B cell (primary cell): Measurements from ENCODE around the gene ZNF507. TPM values are rescaled to one million over a fixed set of nuclear protein-coding genes. Genes with fewer than 3 reads are reported as not detected.

Experiments used
- ATAC-seq: fragments of 200-7000 bp; cut with Tn5 transposase; one replicate; pipeline ENCODE4 v1.10.0; 2021; ENCODE audit warnings: low read depth, mild to moderate bottlenecking, moderate number of reproducible peaks, moderate library complexity
- CTCF ChIA-PET: fragments of 350-600 bp; sonication (Branson Sonifier 250); formaldehyde crosslinking; loops from one replicate; lab custom pipeline; 2021; ENCODE audit warnings: antibody characterized with exemption, inconsistent platforms; lab: Charles Lee
- POLR2A ChIA-PET: fragments of 350-600 bp; sonication (Branson Sonifier 250); formaldehyde crosslinking; loops from one replicate; lab custom pipeline; 2021; ENCODE audit warnings: antibody characterized with exemption; lab: Charles Lee
- DNase-seq: peaks from one replicate; pipeline ENCODE4 v3.0.0; 2013
- H2AFZ ChIP-seq: 2 replicates; pipeline ENCODE4 v1.6.1; 2012; ENCODE audit warnings: mild to moderate bottlenecking, low read depth, low read length; ENCODE audit not compliant: insufficient read depth, poor library complexity, severe bottlenecking
- H3K27ac ChIP-seq, 2 donors: 1 replicate in 1 of 2; 2 replicates in 1 of 2; pipeline ENCODE4 v1.5.1; 2012 to 2013; ENCODE audit warnings: low read length in 2 of 2, mild to moderate bottlenecking in 2 of 2, moderate library complexity in 1 of 2
- H3K27me3 ChIP-seq, 4 experiments: fragments of 200-600 bp in 1 of 4; sonication (generic) in 1 of 4; replicated peaks in 1 of 4; 1 replicate in 2 of 4; 2 replicates in 2 of 4; pipeline versions ENCODE4 v1.6.1 to v1.7.0; 2013 to 2016; ENCODE audit warnings: low read length in 3 of 4, mild to moderate bottlenecking in 2 of 4, mixed read lengths in 1 of 4, moderate library complexity in 1 of 4; ENCODE audit not compliant: insufficient read depth in 4 of 4, control insufficient read depth in 3 of 4; ENCODE audit errors: control extremely low read depth in 1 of 4
- H3K36me3 ChIP-seq, 2 experiments: replicated peaks in 1 of 2; 1 replicate in 1 of 2; 2 replicates in 1 of 2; pipeline versions ENCODE4 v1.6.1 to v1.7.1; 2013; ENCODE audit warnings: low read length in 1 of 2; ENCODE audit not compliant: insufficient read depth in 2 of 2, control insufficient read depth in 1 of 2; ENCODE audit errors: control extremely low read depth in 1 of 2, extremely low read depth in 1 of 2
- H3K4me1 ChIP-seq, 2 donors: fragments of 200-600 bp in 1 of 2; sonication (generic) in 1 of 2; 1 replicate in 1 of 2; 2 replicates in 1 of 2; pipeline versions ENCODE4 v1.5.1 to v1.6.1; 2013 to 2017; ENCODE audit warnings: low read length in 2 of 2; ENCODE audit not compliant: control insufficient read depth in 2 of 2, insufficient read depth in 2 of 2
- H3K4me2 ChIP-seq: replicated peaks from 2 replicates; pipeline ENCODE3; 2012; ENCODE audit warnings: mild to moderate bottlenecking, low read depth, low read length; ENCODE audit not compliant: poor library complexity, severe bottlenecking
- H3K4me3 ChIP-seq, 5 experiments: fragments of 200-600 bp in 1 of 5; sonication (generic) in 1 of 5; 1 replicate in 3 of 5; 2 replicates in 2 of 5; pipeline versions ENCODE4 v1.5.1 to v1.7.0; 2011 to 2016; ENCODE audit warnings: low read length in 4 of 5, mild to moderate bottlenecking in 4 of 5, low read depth in 2 of 5, control low read depth in 1 of 5, moderate library complexity in 1 of 5; ENCODE audit not compliant: insufficient read depth in 1 of 5; ENCODE audit errors: control extremely low read depth in 1 of 5, extremely low read depth in 1 of 5
- H3K79me2 ChIP-seq: fragments of 200-600 bp; sonication (generic); one replicate; pipeline ENCODE4 v1.6.0; 2016; ENCODE audit warnings: low read length; ENCODE audit not compliant: control insufficient read depth, insufficient read depth
- H3K9ac ChIP-seq: fragments of 200-600 bp; sonication (generic); 2 replicates; pipeline ENCODE4 v1.6.1; 2017; ENCODE audit warnings: mild to moderate bottlenecking, low read length, moderate library complexity
- H3K9me3 ChIP-seq, 3 donors: one replicate each; pipeline versions ENCODE4 v1.6.1 to v1.7.1; 2013; ENCODE audit warnings: low read length in 2 of 3; ENCODE audit not compliant: control insufficient read depth in 2 of 3, insufficient read depth in 1 of 3; ENCODE audit errors: control extremely low read depth in 1 of 3
- H4K20me1 ChIP-seq: 2 replicates; pipeline ENCODE4 v1.6.0; 2012; ENCODE audit warnings: mild to moderate bottlenecking, low read length; ENCODE audit not compliant: insufficient read depth, control insufficient read depth, poor library complexity, severe bottlenecking
- H3K27ac Mint-ChIP-seq: one replicate; pipeline ENCODE4 v1.8.0; 2021; ENCODE audit warnings: mixed read lengths
- H3K27me3 Mint-ChIP-seq: one replicate; pipeline ENCODE4 v1.8.0; 2021; ENCODE audit warnings: mixed read lengths
- H3K4me1 Mint-ChIP-seq: one replicate; pipeline ENCODE4 v1.8.0; 2021; ENCODE audit warnings: mixed read lengths
- H3K4me3 Mint-ChIP-seq: one replicate; pipeline ENCODE4 v1.8.0; 2021; ENCODE audit warnings: mixed read lengths
- H3K9me3 Mint-ChIP-seq: one replicate; pipeline ENCODE4 v1.8.0; 2022; ENCODE audit warnings: mixed read lengths; ENCODE audit not compliant: insufficient read depth
- EZH2 ChIP-seq: IDR thresholded peaks from 2 replicates; pipeline ENCODE4 v1.6.1; 2012; ENCODE audit warnings: borderline replicate concordance, low read depth, mild to moderate bottlenecking, moderate library complexity, low read length; ENCODE audit not compliant: insufficient read depth, poor library complexity, severe bottlenecking
- WGBS: methylation state at CpG from one replicate; pipeline ENCODE4 v1.1.5; 2013; ENCODE audit warnings: missing lambda C conversion rate; ENCODE audit not compliant: insufficient coverage; 5-methylcytosine and 5-hydroxymethylcytosine counted together
- intact Hi-C: fragments of 100-400 bp; cut with micrococcal nuclease; formaldehyde crosslinking; loops from one replicate; pipeline ENCODE4 v1.10.0; 2022
- polyA plus RNA-seq: library from polyadenylated mRNA; depleted of rRNA; stranded (reverse); fragments of >200 nt; gene quantifications from 2 replicates; pipeline ENCODE4 v1.2.3, GENCODE V29; 2012
- total RNA-seq, 2 donors: library from RNA; stranded (reverse); fragments of 120-200 nt in 1 of 2; gene quantifications; 1 replicate in 1 of 2; 2 replicates in 1 of 2; pipeline versions ENCODE4 v1.2.3 to v1.2.4, GENCODE V29; 2013 to 2022
- TF ChIP-seq, protein P1 (sequence below): fragments of 200-600 bp; IDR thresholded peaks from one replicate; pipeline ENCODE4 v1.8.0; 2022; ENCODE audit warnings: antibody characterized with exemption, mild to moderate bottlenecking

ZNF507 gene
- total and polyA plus RNA-seq, 2 donors (not counting 1 experiment from before 2014, with no cell fraction given), result 13.6 to 38.6 TPM

DNA sequence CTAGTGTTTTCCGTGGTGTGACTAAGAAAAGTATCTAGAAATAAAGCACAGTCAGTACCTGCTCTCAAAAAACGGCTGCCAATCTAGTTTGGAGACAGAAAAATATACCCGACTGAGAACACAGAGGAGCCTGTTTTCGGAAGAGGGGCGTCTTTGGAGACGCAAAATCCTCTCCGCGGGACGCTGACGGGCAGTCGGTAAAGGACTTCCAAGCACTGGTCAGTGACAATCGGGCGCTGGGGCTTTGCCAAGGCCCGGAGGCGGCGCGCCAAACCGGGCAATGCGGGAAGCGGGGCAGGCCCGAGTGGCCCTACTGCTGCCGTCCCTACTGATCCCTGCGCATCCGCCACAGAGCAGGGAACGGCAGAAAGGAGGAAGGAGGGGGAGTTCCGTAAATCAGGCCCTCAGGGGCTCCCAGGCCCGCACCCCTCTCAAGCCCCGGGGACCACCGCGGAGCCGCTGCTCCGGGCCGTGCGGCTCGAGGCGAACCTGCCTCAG is 59.6 kb downstream of the ZNF507 start:
- Histone ChIP-seq H3K27ac (peak overlapping the region; percentile 74 to 93), H3K36me3 (peaks cover 6 to 7% of the 10 kb centered on the region in 2 experiments), H2AFZ (peak overlapping the region; percentile 89), H3K4me1 (peaks cover 11 to 19% of the 10 kb centered on the region in 2 donors), H3K79me2 (no peaks in the 10 kb centered on the region), H3K4me2 (peak overlapping the region; percentile 93), H4K20me1 (no peaks in the 10 kb centered on the region), H3K9me3 (no peaks in the 10 kb centered on the region), H3K9ac (peak overlapping the region; percentile 90), H3K4me3 (peak overlapping the region; percentile 66 to 89 (median 80)), H3K27me3 (no peaks in the 10 kb centered on the region)
- Mint-ChIP-seq H3K9me3 (no peaks in the 10 kb centered on the region), H3K27me3 (no peaks in the 10 kb centered on the region), H3K27ac (peak overlapping the region; percentile 94), H3K4me3 (peak overlapping the region; percentile 92), H3K4me1 (peaks cover 15% of the 10 kb centered on the region)
- CTCF ChIA-PET, result interaction anchor here (0.9 to 1.6 kb wide), 3 partner anchors 14 to 65 kb away, joined by 3 read pairs; partner anchors contain the start of gene ZNF507
- intact Hi-C loops, result loop anchor here (1.0 to 5.0 kb wide), 4 partner anchors 60 to 567 kb away; partner anchors contain the start of genes ANKRD27, CEP89, FAAP24 and PDCD5
- DNase-seq (no peak), ATAC-seq (no peak)
- POLR2A ChIA-PET, result interaction anchor here (0.6 to 1.5 kb wide), 4 partner anchors 60 to 270 kb away, joined by 3 to 6 read pairs (median 4); partner anchors contain the start of genes ANKRD27, PDCD5, RGS9BP and ZNF507
- WGBS, result 1% methylated on average over 36 of the region's 36 CpGs
- no peak for TF ChIP-seq EZH2
- TF ChIP-seq, protein P1, sequence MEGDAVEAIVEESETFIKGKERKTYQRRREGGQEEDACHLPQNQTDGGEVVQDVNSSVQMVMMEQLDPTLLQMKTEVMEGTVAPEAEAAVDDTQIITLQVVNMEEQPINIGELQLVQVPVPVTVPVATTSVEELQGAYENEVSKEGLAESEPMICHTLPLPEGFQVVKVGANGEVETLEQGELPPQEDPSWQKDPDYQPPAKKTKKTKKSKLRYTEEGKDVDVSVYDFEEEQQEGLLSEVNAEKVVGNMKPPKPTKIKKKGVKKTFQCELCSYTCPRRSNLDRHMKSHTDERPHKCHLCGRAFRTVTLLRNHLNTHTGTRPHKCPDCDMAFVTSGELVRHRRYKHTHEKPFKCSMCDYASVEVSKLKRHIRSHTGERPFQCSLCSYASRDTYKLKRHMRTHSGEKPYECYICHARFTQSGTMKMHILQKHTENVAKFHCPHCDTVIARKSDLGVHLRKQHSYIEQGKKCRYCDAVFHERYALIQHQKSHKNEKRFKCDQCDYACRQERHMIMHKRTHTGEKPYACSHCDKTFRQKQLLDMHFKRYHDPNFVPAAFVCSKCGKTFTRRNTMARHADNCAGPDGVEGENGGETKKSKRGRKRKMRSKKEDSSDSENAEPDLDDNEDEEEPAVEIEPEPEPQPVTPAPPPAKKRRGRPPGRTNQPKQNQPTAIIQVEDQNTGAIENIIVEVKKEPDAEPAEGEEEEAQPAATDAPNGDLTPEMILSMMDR, result no peak
